Measurements from ENCODE around the gene TOGARAM1.
A peak's percentile ranks its signal among the peaks of the same experiment; 100 is the strongest.
"Not testable (repeated sequence)": the region's sequence is repeated elsewhere in the genome, so short reads cannot be mapped to it uniquely, and the experiment has no call there.

TOGARAM1 gene

DNA sequence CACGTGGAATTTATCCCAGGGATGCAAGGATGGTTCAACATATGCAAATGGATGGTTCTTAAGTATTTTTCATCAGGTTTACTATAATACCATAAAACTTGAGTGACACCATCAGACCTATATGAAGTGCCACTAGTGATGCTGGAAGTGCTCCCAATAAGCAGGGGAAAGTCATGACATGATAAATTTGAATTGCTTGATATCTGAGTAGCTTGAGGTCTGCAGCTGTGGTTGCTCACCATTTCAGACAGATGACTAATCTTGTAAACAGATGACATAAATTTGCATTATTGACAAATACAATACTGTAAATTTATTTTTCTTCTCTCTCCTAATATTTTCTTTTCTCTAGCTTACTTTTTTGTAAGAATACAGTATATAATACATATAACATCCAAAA is 108.2 kb downstream of the TOGARAM1 start:
- H3K4me3 ChIP-seq (ENCODE audit: low read depth in 1 of 2, low read length in 2 of 2) = no peak overlapping the region
- H3K36me3 ChIP-seq (ENCODE audit: insufficient read depth, low read length) = no peaks in the 10 kb centered on the region
- H3K4me1 ChIP-seq (ENCODE audit: insufficient read depth, low read length) = no peaks in the 10 kb centered on the region
- H3K9me3 ChIP-seq (ENCODE audit: low read length) = no peaks in the 10 kb centered on the region
- H3K27me3 ChIP-seq (ENCODE audit: control insufficient read depth in 1 of 2, insufficient read depth in 2 of 2, low read length in 2 of 2) = no peaks in the 10 kb centered on the region
- H3K27ac ChIP-seq (ENCODE audit: low read depth, low read length) = no peak overlapping the region
- H3K9ac ChIP-seq (ENCODE audit: low read length) = no peak overlapping the region

- Histone ChIP-seq H3K27me3 (ENCODE audit: control insufficient read depth in 1 of 2, insufficient read depth in 2 of 2, low read length in 2 of 2) (no peaks in the 10 kb centered on the region), H3K36me3 (ENCODE audit: insufficient read depth, low read length) (no peaks in the 10 kb centered on the region), H3K9me3 (ENCODE audit: low read length) (no peaks in the 10 kb centered on the region), H3K27ac (ENCODE audit: low read depth, low read length) (no peak overlapping the region), H3K9ac (ENCODE audit: low read length) (no peak overlapping the region), H3K4me3 (ENCODE audit: low read depth in 1 of 2, low read length in 2 of 2) (no peak overlapping the region), H3K4me1 (ENCODE audit: insufficient read depth, low read length) (no peaks in the 10 kb centered on the region)
These were observed 110.1 kb downstream of the TOGARAM1 start for GRCh38 chr14:45072126-45072525.

GRCh38 chr14:45073231-45073879 is 111.4 kb downstream of the TOGARAM1 start:
- Histone ChIP-seq H3K27ac (ENCODE audit: low read depth, low read length) (no peak overlapping the region), H3K9ac (ENCODE audit: low read length) (no peak overlapping the region), H3K4me3 (ENCODE audit: low read depth in 1 of 2, low read length in 2 of 2) (no peak overlapping the region), H3K36me3 (ENCODE audit: insufficient read depth, low read length) (no peaks in the 10 kb centered on the region), H3K9me3 (ENCODE audit: low read length) (no peaks in the 10 kb centered on the region), H3K4me1 (ENCODE audit: insufficient read depth, low read length) (no peaks in the 10 kb centered on the region), H3K27me3 (ENCODE audit: control insufficient read depth in 1 of 2, insufficient read depth in 2 of 2, low read length in 2 of 2) (no peaks in the 10 kb centered on the region)

GRCh38 chr14:45078323-45078722 is 116.3 kb downstream of the TOGARAM1 start:
- H3K4me3 ChIP-seq (ENCODE audit: low read depth in 1 of 2, low read length in 2 of 2) = no peak overlapping the region
- no peaks in the 10 kb centered on the region for H3K36me3 ChIP-seq (ENCODE audit: insufficient read depth, low read length)
- H3K27me3 ChIP-seq (ENCODE audit: control insufficient read depth in 1 of 2, insufficient read depth in 2 of 2, low read length in 2 of 2) = no peaks in the 10 kb centered on the region
- H3K4me1 ChIP-seq (ENCODE audit: insufficient read depth, low read length) = peaks cover under 1% of the 10 kb centered on the region
- H3K9ac ChIP-seq (ENCODE audit: low read length) = no peak overlapping the region
- H3K27ac ChIP-seq (ENCODE audit: low read depth, low read length) = no peak overlapping the region
- H3K9me3 ChIP-seq (ENCODE audit: low read length) = no peaks in the 10 kb centered on the region

DNA sequence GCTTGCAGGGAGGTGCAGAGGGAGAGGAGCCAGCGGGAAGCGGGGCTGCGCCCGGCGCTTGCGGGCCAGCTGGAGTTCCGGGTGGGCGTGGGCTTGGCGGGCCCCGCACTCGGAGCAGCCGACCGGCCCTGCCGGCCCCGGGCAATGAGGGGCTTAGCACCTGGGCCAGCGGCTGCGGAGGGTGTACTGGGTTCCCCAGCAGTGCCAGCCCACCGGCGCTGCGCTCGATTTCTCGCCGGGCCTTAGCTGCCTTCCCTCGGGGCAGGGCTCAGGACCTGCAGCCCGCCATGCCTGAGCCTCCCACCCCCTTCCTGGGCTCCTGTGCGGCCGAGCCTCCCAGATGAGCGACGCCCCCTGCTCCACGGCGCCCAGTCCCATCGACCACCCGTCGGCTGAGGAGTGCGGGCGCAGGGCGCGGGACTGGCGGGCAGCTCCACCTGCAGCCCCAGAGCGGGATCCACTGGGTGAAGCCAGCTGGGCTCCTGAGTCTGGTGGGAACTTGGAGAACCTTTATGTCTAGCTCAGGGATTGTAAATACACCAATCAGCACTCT is 118.5 kb downstream of the TOGARAM1 start:
- H3K27ac ChIP-seq (ENCODE audit: low read depth, low read length); H3K27me3 ChIP-seq (ENCODE audit: control insufficient read depth in 1 of 2, insufficient read depth in 2 of 2, low read length in 2 of 2); H3K4me3 ChIP-seq (ENCODE audit: low read depth in 1 of 2, low read length in 2 of 2); H3K36me3 ChIP-seq (ENCODE audit: insufficient read depth, low read length); H3K9me3 ChIP-seq (ENCODE audit: low read length); H3K9ac ChIP-seq (ENCODE audit: low read length): not testable (repeated sequence)
- H3K4me1 ChIP-seq (ENCODE audit: insufficient read depth, low read length) = peaks cover 11% of the 10 kb centered on the region

DNA sequence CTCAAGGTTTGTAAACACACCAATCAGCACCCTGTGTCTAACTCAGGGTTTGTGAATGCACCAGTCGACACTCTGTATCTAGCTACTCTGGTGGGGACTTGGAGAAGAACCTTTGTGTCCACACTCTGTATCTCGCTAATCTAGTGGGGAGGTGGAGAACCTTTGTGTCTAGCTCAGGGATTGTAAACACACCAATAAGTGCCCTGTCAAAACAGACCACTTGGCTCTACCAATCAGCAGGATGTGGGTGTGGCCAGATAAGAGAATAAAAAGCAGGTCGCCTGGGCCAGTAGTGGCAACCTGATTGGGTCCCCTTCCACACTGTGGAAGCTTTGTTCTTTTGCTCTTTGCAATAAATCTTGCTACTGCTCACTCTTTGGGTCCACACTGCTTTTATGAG is 119.1 kb downstream of the TOGARAM1 start:
- H3K9me3 ChIP-seq (ENCODE audit: low read length); H3K36me3 ChIP-seq (ENCODE audit: insufficient read depth, low read length); H3K9ac ChIP-seq (ENCODE audit: low read length); H3K27ac ChIP-seq (ENCODE audit: low read depth, low read length); H3K27me3 ChIP-seq (ENCODE audit: control insufficient read depth in 1 of 2, insufficient read depth in 2 of 2, low read length in 2 of 2); H3K4me3 ChIP-seq (ENCODE audit: low read depth in 1 of 2, low read length in 2 of 2): not testable (repeated sequence)
- peaks cover 17% of the 10 kb centered on the region for H3K4me1 ChIP-seq (ENCODE audit: insufficient read depth, low read length)

DNA sequence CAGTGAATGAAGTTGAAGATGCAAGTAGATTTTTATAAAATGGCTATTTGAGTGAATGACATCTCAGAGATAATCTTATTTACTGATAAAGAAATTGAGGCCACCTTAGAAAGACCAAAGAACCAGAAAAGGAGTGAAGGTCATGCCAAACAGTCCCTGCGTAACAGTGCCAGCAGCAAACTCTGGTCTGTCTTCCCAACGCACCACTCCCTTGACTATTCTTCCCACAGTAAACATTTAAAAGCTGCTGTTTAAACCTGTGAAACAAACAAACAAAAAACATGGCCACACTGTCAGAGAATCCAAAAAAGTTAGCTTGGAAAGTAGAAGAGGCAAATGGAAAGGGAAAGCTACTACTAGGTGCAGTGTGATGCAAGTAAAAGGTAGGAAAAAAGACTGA is 120.4 kb downstream of the TOGARAM1 start:
- H3K4me3 ChIP-seq (ENCODE audit: low read depth in 1 of 2, low read length in 2 of 2) = no peak overlapping the region
- peaks cover 28% of the 10 kb centered on the region for H3K4me1 ChIP-seq (ENCODE audit: insufficient read depth, low read length)
- no peaks in the 10 kb centered on the region for H3K9me3 ChIP-seq (ENCODE audit: low read length)

GRCh38 chr14:45083617-45083975 is 121.6 kb downstream of the TOGARAM1 start:
- H3K27ac ChIP-seq (ENCODE audit: low read depth, low read length) = no peak overlapping the region
- peak overlapping the region; percentile 45 to 81 for H3K4me3 ChIP-seq (ENCODE audit: low read depth in 1 of 2, low read length in 2 of 2)
- H3K4me1 ChIP-seq (ENCODE audit: insufficient read depth, low read length) = peaks cover 35% of the 10 kb centered on the region
- peak overlapping the region; percentile 83 for H3K9ac ChIP-seq (ENCODE audit: low read length)
- no peaks in the 10 kb centered on the region for H3K9me3 ChIP-seq (ENCODE audit: low read length)
- H3K27me3 ChIP-seq (ENCODE audit: control insufficient read depth in 1 of 2, insufficient read depth in 2 of 2, low read length in 2 of 2) = no peaks in the 10 kb centered on the region
- no peaks in the 10 kb centered on the region for H3K36me3 ChIP-seq (ENCODE audit: insufficient read depth, low read length)

More for the DNA sequence above, 120.4 kb downstream of the TOGARAM1 start:
- no peak overlapping the region for H3K9ac ChIP-seq (ENCODE audit: low read length)
- H3K27ac ChIP-seq (ENCODE audit: low read depth, low read length) = no peak overlapping the region
- H3K36me3 ChIP-seq (ENCODE audit: insufficient read depth, low read length) = no peaks in the 10 kb centered on the region
- H3K27me3 ChIP-seq (ENCODE audit: control insufficient read depth in 1 of 2, insufficient read depth in 2 of 2, low read length in 2 of 2) = no peaks in the 10 kb centered on the region

DNA sequence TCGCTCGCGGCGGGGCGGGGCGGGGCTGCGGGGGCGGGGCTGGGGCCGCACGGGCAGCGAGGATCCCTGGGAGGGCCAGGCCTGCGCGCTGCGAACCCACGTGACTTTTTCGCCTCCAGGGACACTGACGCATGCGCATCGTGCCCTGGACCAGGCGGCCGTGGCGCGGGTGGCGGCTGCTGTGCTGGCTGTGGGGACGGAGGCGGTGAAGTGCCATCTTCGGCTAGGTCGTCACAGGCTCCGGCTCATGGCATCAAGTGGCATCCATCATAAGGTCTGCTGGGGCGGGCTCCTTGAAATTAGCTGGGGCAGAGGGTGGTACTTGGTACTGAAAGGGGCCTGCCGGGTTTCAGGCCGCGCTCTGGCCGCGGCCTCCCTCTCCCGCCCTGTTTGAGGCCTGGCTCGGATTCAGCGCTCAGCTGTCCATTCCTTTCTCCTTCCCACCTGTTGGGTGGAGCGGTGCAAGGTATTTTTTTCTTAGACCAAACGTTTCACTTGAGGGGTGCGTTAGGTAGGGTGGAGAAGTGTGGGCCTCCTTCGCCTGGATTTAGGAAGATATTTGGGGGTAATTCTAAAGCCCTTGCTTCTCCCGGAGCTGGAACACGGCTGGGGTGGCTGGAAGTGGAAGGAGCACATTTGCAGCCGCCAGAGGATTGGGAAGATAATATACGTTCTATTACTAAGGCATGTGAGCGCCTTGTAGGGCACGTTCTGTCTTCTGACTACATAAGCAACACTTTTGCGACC is 122.2 kb downstream of the TOGARAM1 start, which contains the start of gene PRPF39:
PRPF39 (plus strand) TSS at position 141 of the 747 bp plus-strand sequence. CDS start 11,124 bp downstream, outside the sequence.
- Histone ChIP-seq H3K4me3 (ENCODE audit: low read depth in 1 of 2, low read length in 2 of 2) (peak within 1 kb of the TSS; percentile 54 to 81), H3K27ac (ENCODE audit: low read depth, low read length) (peak within 1 kb of the TSS; percentile 74), H3K36me3 (ENCODE audit: insufficient read depth, low read length) (no peaks in the 10 kb centered on the region), H3K9me3 (ENCODE audit: low read length) (no peaks in the 10 kb centered on the region), H3K4me1 (ENCODE audit: insufficient read depth, low read length) (peaks cover 35% of the 10 kb centered on the region), H3K27me3 (ENCODE audit: control insufficient read depth in 1 of 2, insufficient read depth in 2 of 2, low read length in 2 of 2) (no peaks in the 10 kb centered on the region), H3K9ac (ENCODE audit: low read length) (peak within 1 kb of the TSS; percentile 83)

DNA sequence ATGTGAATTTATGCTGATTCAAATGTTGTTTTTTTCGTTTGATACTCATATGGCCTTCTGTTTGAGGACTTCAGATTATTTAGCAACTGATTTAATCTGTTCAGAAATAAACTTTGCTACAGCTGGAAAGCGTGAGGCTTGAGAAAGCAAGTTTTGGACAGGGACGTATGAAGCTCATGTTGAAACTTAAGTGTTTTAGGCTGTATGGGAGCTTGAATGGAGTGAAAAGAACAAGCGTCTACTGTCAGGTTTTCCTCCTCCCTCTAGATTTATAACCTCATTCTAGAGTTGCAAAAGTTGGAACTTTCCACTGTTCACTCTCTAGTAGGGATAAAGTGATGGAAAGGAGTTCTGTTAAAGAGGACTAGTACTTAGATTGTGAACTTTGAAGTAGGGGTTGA is 123.0 kb downstream of the TOGARAM1 start:
- Histone ChIP-seq H3K27ac (ENCODE audit: low read depth, low read length) (peak overlapping the region; percentile 74), H3K4me1 (ENCODE audit: insufficient read depth, low read length) (peaks cover 35% of the 10 kb centered on the region), H3K27me3 (ENCODE audit: control insufficient read depth in 1 of 2, insufficient read depth in 2 of 2, low read length in 2 of 2) (no peaks in the 10 kb centered on the region), H3K36me3 (ENCODE audit: insufficient read depth, low read length) (no peaks in the 10 kb centered on the region), H3K4me3 (ENCODE audit: low read depth in 1 of 2, low read length in 2 of 2) (peak overlapping the region; percentile 6 to 81), H3K9ac (ENCODE audit: low read length) (peak overlapping the region; percentile 77), H3K9me3 (ENCODE audit: low read length) (no peaks in the 10 kb centered on the region)

DNA sequence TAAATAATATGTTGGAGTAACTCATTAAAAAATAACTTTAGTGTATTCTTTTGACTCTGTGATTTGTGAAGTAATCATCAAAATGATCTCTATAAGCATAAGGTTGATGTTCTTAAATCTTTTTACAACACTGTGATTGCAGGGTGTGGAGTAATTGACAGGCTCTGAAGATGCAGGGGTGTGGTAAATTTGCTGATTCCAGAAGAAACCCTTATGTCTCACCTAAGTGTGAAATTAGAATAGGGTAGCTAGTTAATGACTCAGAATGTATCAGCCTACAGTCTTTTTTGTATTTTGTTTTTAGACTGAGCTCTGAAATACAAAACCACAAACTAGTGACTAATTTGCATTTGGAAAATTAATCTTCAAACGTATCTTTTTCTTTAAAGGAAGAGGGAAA is 127.8 kb downstream of the TOGARAM1 start:
- no peaks in the 10 kb centered on the region for H3K9me3 ChIP-seq (ENCODE audit: low read length)
- H3K4me1 ChIP-seq (ENCODE audit: insufficient read depth, low read length) = peaks cover 33% of the 10 kb centered on the region
- H3K27ac ChIP-seq (ENCODE audit: low read depth, low read length) = no peak overlapping the region
- H3K36me3 ChIP-seq (ENCODE audit: insufficient read depth, low read length) = no peaks in the 10 kb centered on the region
- no peak overlapping the region for H3K4me3 ChIP-seq (ENCODE audit: low read depth in 1 of 2, low read length in 2 of 2)
- no peaks in the 10 kb centered on the region for H3K27me3 ChIP-seq (ENCODE audit: control insufficient read depth in 1 of 2, insufficient read depth in 2 of 2, low read length in 2 of 2)
- H3K9ac ChIP-seq (ENCODE audit: low read length) = no peak overlapping the region
